ENCODE results near the gene ST6GALNAC1.

The ST6GALNAC1 gene

GRCh38 chr17:76686538-76687297 lies 43.2 kb upstream of the ST6GALNAC1 start:
- TF ChIP-seq, protein P1, sequence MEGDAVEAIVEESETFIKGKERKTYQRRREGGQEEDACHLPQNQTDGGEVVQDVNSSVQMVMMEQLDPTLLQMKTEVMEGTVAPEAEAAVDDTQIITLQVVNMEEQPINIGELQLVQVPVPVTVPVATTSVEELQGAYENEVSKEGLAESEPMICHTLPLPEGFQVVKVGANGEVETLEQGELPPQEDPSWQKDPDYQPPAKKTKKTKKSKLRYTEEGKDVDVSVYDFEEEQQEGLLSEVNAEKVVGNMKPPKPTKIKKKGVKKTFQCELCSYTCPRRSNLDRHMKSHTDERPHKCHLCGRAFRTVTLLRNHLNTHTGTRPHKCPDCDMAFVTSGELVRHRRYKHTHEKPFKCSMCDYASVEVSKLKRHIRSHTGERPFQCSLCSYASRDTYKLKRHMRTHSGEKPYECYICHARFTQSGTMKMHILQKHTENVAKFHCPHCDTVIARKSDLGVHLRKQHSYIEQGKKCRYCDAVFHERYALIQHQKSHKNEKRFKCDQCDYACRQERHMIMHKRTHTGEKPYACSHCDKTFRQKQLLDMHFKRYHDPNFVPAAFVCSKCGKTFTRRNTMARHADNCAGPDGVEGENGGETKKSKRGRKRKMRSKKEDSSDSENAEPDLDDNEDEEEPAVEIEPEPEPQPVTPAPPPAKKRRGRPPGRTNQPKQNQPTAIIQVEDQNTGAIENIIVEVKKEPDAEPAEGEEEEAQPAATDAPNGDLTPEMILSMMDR (IDR thresholded peaks at IDR 0.05; ENCODE audit: insufficient read depth, missing control alignments), result no peak
- FAIRE-seq, result no peak

DNA sequence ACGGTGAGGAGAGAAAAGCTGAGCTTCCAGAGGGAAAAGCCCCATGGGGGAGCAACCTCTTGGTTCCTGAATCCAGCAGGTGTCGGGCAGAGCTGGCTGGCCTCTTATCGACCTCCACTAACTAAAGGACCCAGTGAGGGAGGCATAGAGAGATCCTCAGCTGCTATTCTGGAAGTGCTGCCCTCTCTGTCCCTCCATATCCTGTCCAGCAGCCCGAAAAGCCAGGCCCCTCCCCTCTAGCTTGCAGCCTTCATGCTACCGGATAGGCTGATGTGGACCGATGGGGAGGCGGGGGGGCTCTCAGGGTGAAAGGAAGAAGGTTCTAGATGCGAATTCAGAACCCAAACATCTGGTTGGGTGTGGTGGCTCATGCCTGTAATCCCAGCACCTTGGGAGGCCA lies 42.3 kb upstream of the ST6GALNAC1 start:
- FAIRE-seq (no peak), DNase-seq (ENCODE audit: insufficient read length, low spot score) (no peak)
- TF ChIP-seq, protein P1 (IDR thresholded peaks at IDR 0.05; ENCODE audit: insufficient read depth, missing control alignments), result no peak

More at GRCh38 chr17:76686538-76687297, 43.2 kb upstream of the ST6GALNAC1 start:
- no peak for DNase-seq (ENCODE audit: insufficient read length, low spot score)

DNA sequence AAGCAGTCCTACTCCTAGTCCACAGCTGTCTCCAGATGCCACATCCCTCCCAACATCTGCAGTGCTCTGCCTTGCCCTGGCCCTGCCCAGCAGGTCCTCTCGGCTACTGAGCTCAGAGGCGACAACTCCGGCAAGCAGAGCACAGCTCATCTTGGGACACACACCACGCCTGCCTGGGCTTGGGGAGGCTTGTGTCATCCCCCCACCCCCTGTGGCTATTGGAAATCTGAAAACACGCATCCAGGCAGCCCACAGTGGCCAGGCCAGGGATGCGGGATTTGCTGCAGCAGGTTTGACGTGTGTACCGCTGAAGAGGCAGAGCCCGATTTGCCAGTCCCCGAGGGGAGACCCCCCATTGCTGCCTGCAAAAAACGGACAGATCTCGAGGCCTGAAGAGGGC lies 41.8 kb upstream of the ST6GALNAC1 start:
- no peak for FAIRE-seq
- no peak for DNase-seq (ENCODE audit: insufficient read length, low spot score)
- TF ChIP-seq, protein P1 (IDR thresholded peaks at IDR 0.05; ENCODE audit: insufficient read depth, missing control alignments), result no peak

GRCh38 chr17:76684756-76685155 lies 41.2 kb upstream of the ST6GALNAC1 start:
- FAIRE-seq, result no peak

DNA sequence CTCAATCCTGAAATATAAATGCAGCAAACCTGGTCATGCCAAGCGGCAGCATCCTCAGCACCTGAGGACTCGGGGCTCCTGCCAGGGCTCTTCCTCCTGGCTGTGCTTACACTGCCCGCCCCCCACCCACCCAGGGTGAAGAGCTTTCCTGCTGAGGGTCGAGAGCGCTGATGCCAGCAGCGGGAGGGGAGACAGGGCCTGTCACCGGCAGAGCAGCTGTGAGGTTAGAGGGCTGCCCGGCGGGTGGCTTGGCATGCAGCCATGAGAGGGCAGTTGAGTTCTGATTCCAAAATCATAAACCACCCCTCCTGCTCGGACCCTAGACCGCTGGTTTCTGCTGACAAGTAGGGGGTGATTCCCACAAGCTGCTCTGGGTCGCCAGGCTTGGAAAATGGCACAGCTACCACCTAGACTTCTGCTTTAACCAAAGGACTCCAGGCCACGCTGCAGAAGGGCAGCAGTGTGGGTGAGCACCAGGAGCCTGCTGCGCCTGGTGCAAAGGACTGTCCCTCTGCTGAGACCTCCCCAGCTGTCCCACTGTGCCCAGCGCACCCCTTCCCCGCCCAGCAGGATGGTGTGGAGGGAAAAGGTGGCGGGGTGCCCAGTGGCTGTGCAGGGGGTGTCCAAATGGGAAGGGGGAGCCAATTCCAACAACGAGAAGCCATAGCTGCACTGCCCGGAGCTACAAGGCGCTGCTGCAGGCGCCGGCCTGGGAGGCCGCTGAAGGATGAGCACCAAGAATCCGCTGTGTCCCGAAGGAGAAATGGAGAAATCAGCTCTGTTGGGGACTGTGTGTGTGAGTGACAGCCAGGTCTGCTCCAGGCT lies 40.6 kb upstream of the ST6GALNAC1 start:
- TF ChIP-seq, protein P1 (IDR thresholded peaks at IDR 0.05; ENCODE audit: insufficient read depth, missing control alignments), result no peak
- DNase-seq (ENCODE audit: insufficient read length, low spot score) (no peak), FAIRE-seq (no peak)

More at GRCh38 chr17:76684756-76685155, 41.2 kb upstream of the ST6GALNAC1 start:
- DNase-seq (ENCODE audit: insufficient read length, low spot score), result no peak
- TF ChIP-seq, protein P1 (IDR thresholded peaks at IDR 0.05; ENCODE audit: insufficient read depth, missing control alignments), result no peak

DNA sequence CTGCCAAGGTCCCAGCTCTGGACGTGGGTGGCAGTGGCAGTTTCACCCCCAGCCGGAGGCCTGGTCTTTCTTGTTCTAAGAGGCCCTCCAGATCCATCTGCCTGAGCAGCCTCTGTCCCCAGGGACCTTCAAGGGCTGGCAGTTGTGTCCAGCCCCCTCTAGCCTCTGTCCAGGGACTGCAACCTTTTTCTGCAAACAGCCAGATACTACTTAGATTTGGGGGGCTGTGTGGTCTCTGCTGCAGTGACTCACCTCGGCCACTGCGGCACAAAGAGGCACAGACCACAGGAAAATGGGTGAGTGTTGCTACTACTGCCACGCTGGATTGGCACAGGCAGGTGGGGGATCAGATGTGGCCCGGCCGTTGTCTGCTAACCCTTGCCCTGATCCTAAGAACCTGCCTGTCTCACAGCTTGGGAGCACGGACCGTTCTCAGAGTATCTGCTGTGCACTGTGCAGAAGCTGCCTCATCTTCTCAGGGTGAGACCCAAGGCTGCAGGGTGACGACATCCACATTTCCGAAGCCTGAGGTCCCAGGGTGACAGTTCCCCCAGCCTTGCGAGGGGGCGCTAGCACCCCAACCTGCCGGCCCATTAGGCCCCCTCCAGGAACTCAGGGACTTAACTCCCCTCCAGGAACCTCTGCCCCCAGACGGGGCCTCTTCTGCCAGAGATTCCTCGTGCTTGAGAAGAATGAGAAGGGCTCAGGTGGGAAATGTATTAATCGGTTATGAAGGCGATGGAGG lies 39.6 kb upstream of the ST6GALNAC1 start:
- TF ChIP-seq, protein P1 (IDR thresholded peaks at IDR 0.05; ENCODE audit: insufficient read depth, missing control alignments), result no peak
- no peak for FAIRE-seq
- no peak for DNase-seq (ENCODE audit: insufficient read length, low spot score)

Data from D721Med (cell line).